GM21526 (cell line): ENCODE measurements around the gene PLCB3.
"Not testable (repeated sequence)": the region's sequence is repeated elsewhere in the genome, so short reads cannot be mapped to it uniquely, and the experiment has no call there.

ENCODE experiments used
- ATAC-seq: cut with Tn5 transposase; IDR thresholded peaks from one replicate; pipeline ENCODE4 v1.9.1; 2021; ENCODE audit warnings: moderate library complexity; ENCODE audit not compliant: unreplicated experiment, low FRiP score

PLCB3 gene

GRCh38 chr11:64234647-64235379 lies 16.5 kb upstream of the PLCB3 start:
- ATAC-seq = no peak

- no peak for ATAC-seq
Observed at GRCh38 chr11:64235437-64236161, 15.7 kb upstream of the PLCB3 start.

GRCh38 chr11:64237484-64237951 lies 13.8 kb upstream of the PLCB3 start:
- no peak for ATAC-seq

- ATAC-seq = no peak
Observed at GRCh38 chr11:64238076-64238475, 13.3 kb upstream of the PLCB3 start.

- no peak for ATAC-seq
Observed at GRCh38 chr11:64238999-64239398, 12.3 kb upstream of the PLCB3 start.

GRCh38 chr11:64239662-64240434 lies 11.5 kb upstream of the PLCB3 start:
- peak; percentile 3 for ATAC-seq

- peak; percentile 39 for ATAC-seq
Observed at GRCh38 chr11:64240435-64241240, 10.7 kb upstream of the PLCB3 start, which contains the start of gene FKBP2. TSS of gene FKBP2 (plus strand) at chr11:64241095. CDS start at chr11:64242388, 1,293 bp downstream.

- ATAC-seq = peak; percentile 53
Observed at GRCh38 chr11:64241241-64241490, 10.2 kb upstream of the PLCB3 start.

- ATAC-seq = no peak
Observed at GRCh38 chr11:64241491-64242374, 9.6 kb upstream of the PLCB3 start.

GRCh38 chr11:64243236-64243854 lies 8.0 kb upstream of the PLCB3 start:
- ATAC-seq = no peak

- ATAC-seq = no peak
Observed at GRCh38 chr11:64244107-64244506, 7.2 kb upstream of the PLCB3 start.

GRCh38 chr11:64244966-64245365 lies 6.4 kb upstream of the PLCB3 start:
- ATAC-seq = no peak

GRCh38 chr11:64245401-64245796 lies 5.9 kb upstream of the PLCB3 start:
- no peak for ATAC-seq

GRCh38 chr11:64245797-64246620 lies 5.3 kb upstream of the PLCB3 start:
- ATAC-seq = no peak

- ATAC-seq = not testable (repeated sequence)
Observed at GRCh38 chr11:64246621-64246870, 4.8 kb upstream of the PLCB3 start.

GRCh38 chr11:64246871-64247728 lies 4.2 kb upstream of the PLCB3 start, which contains the start of gene PPP1R14B:
TSS of gene PPP1R14B (minus strand) at chr11:64246943. CDS start at chr11:64246673, 270 bp downstream.
- ATAC-seq = no peak

GRCh38 chr11:64247729-64248531 lies 3.4 kb upstream of the PLCB3 start:
- ATAC-seq = no peak
